GM12873 (cell line): ENCODE results near the gene MREG.

Source experiments
- CTCF ChIP-seq: IDR thresholded peaks from 2 replicates; pipeline ENCODE4 v1.5.1; 2012; ENCODE audit warnings: low read depth, mild to moderate bottlenecking, moderate library complexity, low read length, control low read depth; ENCODE audit not compliant: insufficient read depth; ENCODE audit errors: missing control alignments

MREG gene

DNA sequence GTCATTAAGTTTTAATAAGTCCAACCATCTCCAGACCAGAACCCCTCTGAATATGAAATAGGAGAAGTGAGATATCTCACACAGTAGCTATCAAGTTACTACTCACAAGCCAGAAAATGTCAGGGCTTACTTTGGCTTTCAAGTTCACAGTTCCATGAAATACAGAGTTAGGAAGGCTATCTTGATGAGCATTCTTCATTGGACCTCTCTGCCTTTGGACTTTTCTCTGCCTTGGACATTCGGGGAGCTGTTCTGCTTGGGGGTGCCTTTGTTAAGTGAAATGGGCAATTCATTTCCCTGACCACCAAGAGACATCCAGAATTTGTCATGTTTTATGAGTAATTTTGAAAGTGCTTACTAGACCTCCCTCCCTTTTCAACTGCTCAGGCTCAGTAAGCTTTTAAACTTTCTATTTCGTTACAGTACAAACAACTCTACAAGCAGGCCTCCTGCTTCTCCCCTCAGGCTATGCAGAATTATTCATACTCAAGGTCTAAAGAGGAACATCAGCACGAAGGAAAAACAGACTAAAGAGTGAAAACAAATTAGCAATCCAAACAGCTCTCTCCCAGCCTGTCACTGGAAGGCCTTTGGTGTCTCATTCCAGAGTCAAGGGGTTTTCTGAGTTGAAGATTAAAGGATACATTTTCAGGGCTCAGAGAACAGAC is 95.3 kb downstream of the MREG start:
- TF ChIP-seq CTCF, result no peak

DNA sequence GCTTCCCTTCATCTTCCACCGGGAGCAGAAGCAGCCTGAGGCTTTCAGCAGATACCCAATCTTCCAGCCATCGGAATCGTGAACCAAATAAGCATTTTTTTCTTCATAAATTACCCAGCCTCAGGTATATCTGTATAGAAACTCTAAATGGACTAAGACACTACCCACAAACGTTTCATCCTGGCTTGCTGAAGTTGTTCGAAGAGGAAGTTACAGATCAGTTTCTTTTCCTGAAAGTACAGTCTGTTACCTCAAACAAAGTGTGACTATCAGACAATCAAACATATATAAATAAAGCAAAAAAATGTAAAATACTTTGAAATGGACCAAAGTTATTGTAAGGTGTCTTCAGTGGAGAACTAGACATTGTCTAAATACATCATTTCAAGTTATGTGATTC is 97.9 kb downstream of the MREG start:
- TF ChIP-seq CTCF, result no peak

DNA sequence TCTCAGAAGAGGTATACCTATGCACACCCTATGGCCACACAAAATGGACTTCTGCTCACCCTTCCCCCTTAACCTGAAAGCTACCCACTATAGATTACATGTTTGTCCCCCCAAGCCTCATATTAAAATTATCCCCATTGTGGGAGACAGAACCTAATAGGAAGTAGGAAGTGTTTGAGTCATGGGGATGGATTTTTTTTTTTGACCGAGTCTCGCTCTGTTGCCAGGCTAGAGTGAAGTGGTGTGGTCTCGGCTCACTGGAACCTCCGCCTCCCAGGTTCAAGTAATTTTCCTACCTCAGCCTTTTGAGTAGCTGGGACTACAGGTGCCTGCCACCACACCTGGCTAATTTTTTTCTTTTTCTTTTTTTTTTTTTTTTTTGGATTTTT is 98.6 kb downstream of the MREG start:
- TF ChIP-seq CTCF, result no peak

- no peak for TF ChIP-seq CTCF
Measured at GRCh38 chr2:215914054-215914776, 99.1 kb downstream of the MREG start.

DNA sequence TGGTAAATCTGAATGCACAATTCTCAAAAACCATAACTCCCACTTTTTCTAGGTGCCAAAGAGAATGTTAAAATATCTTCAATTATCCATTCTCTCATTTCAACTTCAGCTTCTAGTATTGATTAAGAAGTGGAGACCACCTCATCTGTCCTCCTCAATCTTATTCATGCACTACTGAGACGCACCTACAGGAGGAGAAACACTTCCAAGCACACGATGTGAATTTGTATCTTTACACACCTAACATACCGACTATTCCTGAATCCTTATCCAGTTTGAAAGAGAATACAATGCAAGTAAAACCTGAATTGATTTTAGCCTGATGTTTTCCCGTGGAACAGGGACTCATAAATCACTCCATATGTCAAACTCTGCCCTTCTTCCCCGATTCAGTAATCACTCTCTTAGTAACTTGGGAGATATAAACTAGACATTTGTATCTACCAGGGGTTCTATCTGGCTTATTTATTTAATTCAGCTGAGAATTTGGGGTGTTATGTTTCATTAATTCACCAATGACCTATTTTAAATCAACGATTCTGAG is 101.0 kb downstream of the MREG start:
- no peak for TF ChIP-seq CTCF

GRCh38 chr2:215911301-215912085 is 101.9 kb downstream of the MREG start:
- TF ChIP-seq CTCF, result no peak

DNA sequence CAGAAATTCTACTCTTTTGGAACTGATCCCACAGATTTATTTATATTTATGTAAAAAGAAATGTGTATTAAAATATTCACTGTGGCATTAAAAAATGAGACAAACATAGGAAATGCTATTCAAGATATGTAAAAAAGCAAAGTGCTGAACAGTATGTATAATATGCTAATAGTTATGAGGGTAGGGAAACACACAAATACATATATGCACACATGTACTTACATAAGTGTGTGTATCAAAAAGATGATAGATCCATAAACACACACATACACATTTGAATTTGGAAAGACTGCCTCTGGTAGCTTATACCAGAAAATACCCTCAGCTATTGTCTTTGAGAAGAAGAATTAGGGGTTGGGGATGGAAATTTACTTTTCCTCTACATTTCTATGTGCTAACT is 103.2 kb downstream of the MREG start:
- TF ChIP-seq CTCF, result no peak
